Activated gamma-delta T cell treated with Interleukin-2 at 50 U/mL for 16 hours (primary cell): ENCODE data around the gene IFNA2.
"Not testable (repeated sequence)": the region's sequence is repeated elsewhere in the genome, so short reads cannot be mapped to it uniquely, and the experiment has no call there.

ENCODE experiments used
- DNase-seq: peaks from one replicate; pipeline ENCODE4 v3.0.0-alpha.2; 2020

Gene IFNA2

DNA sequence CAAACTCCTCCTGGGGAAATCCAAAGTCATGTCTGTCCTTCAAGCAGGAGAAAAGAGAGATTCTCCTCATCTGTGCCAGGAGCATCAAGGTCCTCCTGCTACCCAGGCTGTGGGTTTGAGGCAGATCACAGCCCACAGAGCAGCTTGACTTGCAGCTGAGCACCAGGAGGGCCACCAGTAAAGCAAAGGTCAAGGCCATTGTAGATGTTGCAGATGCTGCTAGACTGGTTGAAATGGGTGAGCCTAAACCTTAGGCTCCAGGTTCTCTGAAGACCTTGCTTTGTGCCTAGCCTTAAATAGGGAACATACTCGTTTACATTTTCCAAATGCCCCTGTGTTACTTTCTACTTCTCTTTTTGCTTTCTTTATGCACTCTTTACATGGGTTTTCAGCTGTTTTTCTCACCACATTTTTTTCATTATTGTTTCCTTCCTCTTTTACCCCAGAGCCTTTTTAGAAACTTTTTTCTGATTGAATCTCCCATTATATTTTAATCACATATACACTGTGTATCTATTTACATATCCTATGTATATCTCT lies at the start of gene IFNA2:
Gene IFNA2 (minus strand): TSS at position 268 of the 540 bp plus-strand sequence. CDS start 69 bp downstream, at position 199.
- DNase-seq, result no peak

DNA sequence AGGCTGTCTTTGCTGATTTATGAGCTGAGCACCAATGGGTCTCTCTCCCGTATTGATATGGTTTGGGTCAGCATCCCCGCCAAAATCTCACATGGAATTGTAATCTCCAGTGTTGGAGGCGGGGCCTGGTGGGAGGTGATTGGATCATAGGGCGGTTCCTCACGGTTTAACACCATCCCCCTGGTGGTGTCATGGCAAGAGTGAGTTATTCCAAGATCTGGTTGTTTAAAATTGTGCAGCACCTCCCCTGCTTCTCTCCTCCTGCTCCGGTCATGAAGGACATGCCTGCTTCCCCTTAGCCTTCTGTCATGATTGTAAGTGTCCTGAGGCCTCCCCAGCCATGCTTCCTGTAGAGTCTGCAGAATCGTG lies 49.8 kb upstream of the IFNA2 start:
- DNase-seq, result not testable (repeated sequence)

DNA sequence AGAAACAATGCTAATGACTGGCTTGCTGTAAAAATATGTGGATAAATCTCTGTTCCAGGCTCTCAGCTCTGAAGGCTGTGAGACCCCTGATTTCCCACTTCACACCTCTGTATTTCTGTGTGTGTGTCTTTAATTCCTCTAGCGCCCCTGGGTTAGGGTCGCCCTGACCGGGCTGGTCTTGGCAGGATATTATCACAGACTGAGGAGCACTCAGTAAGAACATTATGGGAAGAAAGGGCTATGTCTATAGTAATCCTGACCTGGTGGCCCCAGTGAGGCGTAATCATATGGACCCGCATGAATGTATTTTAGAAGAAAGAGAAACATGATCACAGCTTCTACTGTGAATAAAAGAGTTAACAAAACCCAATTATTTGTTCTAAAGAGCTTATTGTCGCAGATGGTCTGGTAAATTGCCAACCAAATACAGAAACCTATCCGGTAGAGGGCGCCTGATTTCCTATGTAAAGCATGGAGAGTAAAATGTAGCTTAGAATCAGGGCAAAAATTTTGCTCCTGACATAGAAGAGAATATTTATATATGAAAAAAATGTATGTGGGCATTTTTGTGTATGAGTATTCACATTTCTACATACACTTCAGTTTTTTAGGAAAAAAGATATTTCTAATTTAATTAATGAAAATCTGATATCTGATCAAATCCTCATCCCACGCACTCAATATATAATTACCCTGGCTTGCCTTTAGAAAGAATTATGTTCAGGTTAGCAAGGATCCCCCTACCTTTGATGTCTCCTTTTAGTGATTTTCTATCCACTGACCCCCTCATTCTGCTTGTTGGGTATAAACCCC lies 49.2 kb upstream of the IFNA2 start:
- DNase-seq, result peak; percentile 31

GRCh38 chr9:21432672-21433425 lies 47.7 kb upstream of the IFNA2 start:
- DNase-seq, result no peak

- DNase-seq, result no peak
These were observed 44.0 kb upstream of the IFNA2 start for GRCh38 chr9:21429191-21429590.

DNA sequence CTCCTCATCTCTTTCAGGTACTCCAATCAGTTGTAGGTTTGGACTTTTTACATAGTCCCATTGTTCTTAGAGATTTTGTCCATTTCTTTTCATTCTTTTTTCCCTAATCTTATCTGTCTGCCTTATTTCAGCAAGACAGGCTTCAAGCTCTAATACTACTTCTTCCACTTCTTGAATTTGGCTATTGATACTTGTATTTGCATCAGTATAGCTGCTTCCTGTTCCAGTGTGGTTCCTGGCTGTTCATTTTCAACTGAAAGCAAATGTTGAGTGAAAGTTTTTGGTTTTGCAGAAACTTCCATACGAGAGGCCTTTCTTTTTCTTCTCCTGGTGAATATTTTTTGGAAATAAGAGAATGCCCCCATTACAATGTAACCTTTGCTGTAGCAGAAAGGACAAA lies 43.0 kb upstream of the IFNA2 start:
- no peak for DNase-seq

- no peak for DNase-seq
These were observed 30.5 kb upstream of the IFNA2 start for GRCh38 chr9:21415493-21416267.

DNA sequence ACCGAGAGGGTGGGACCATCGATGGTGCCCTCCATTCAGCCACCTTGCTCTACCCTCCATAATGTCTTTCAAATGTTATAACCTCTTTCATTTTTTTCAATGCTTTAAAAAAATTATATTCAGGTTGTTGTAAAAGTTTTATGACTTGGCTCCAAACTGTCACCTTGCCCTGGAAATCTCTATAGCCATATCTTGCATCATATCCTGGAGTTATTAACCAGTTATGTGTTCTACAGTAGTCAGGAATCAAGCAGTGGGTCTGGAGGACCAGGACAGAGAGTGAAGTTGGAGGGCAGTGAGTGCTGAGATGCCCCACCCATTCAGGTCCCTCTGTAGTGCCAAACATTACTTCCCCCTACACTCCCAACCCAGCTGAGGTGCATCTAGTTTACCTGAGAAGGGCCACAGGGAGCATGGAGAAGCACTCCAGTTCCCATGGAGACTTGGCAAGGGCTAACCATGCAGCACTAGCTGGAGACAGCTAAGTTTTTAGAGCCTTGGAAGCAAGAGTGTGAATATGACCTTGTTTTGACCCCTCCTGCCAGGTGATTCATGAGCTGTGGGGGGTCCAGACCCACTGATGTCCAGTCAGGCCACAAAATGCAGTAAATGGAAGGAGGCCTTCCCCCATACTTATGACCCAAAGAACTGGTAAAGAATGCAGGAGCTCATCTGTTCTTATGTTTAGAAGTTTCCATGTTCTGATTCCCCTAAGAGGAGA lies 29.2 kb upstream of the IFNA2 start:
- DNase-seq, result no peak

- DNase-seq, result no peak
These were observed 28.4 kb upstream of the IFNA2 start for GRCh38 chr9:21413624-21414023.

GRCh38 chr9:21413151-21413550 lies 28.0 kb upstream of the IFNA2 start:
- no peak for DNase-seq

- DNase-seq, result no peak
These were observed 26.9 kb upstream of the IFNA2 start for GRCh38 chr9:21412107-21412506.

DNA sequence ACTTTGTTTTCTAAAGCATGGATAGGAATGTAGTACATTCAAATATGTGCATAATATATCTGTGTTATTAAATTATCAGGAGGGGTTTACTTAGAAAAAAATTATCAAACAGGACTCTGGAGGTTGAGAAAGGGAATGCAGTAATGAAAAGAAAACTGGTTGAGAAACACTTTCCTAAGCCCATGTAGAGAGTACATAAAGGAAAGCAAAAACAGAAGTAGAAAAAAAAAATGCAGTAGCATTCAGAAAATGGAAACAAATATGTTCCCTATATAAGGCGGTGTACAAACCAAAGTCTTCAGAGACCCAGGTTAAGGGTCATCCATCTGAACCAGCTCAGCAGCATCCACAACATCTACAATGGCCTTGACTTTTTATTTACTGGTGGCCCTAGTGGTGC lies 23.6 kb upstream of the IFNA2 start, which contains the start of gene IFNA8:
Gene IFNA8 (plus strand): TSS at position 301 of the 400 bp plus-strand sequence. CDS start 60 bp downstream, at position 361.
- no peak for DNase-seq

- no peak for DNase-seq
These were observed 18.9 kb upstream of the IFNA2 start for GRCh38 chr9:21404146-21404545.

DNA sequence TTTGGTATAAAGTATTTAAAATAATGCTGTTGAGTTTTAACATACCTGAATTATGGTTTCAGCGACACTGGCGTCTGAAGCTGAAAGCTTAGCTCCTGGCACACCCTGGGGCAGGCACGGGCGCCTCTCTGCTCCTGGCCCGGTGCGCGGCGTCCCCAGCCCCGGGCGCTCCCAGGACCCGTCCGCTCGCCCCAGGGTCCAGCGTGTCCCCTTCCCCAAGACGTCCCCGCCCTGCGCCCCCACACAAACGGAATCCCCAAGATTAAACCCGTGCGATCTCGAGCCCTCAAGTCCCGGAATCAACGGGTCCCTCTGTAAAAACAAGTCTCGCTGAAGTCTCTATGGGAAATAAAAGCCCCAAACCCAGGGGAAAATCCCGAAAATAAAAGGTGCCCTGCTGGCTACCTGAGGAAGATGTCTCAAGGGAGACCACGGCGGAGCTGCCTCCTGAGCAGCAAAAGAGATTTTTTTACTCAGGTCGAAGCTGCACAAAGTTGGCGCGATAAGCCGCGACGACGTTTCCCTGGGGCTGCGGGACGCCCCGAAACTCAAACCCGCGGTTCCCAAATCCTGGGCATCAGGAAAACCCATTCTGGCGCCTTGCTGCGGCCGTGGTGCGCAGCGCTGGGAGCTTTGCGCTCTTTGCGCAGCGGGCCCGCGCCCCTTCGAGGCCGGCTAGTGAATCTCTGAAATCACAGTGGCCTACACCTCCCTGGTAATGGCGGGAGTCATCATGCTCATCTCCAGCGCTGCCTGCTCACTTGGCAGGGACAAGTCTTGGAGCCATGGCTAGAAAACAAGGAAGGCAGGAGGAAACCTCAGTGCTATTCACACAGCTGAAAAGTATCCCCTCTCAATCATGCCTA lies 17.4 kb upstream of the IFNA2 start:
- no peak for DNase-seq

DNA sequence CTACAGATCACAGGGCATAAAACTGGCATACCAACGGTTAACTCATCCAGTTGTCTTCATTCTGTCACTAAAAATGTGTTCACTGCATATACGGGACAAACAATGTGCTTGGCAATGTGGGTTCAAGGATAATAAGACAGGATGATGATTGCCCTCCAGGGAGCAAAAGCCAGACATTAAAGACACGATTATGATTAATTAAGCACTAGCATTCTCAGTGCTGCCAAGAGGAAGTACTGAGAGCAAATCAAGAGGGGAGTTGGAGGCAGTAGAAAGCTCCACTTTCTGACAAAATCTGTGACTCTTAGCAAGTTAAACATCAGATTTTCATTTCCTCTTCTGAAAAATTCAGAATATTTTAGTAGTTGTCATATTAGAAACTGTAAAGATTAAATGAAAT lies 14.8 kb upstream of the IFNA2 start:
- no peak for DNase-seq

GRCh38 chr9:21398955-21399489 lies 13.8 kb upstream of the IFNA2 start:
- DNase-seq, result no peak

DNA sequence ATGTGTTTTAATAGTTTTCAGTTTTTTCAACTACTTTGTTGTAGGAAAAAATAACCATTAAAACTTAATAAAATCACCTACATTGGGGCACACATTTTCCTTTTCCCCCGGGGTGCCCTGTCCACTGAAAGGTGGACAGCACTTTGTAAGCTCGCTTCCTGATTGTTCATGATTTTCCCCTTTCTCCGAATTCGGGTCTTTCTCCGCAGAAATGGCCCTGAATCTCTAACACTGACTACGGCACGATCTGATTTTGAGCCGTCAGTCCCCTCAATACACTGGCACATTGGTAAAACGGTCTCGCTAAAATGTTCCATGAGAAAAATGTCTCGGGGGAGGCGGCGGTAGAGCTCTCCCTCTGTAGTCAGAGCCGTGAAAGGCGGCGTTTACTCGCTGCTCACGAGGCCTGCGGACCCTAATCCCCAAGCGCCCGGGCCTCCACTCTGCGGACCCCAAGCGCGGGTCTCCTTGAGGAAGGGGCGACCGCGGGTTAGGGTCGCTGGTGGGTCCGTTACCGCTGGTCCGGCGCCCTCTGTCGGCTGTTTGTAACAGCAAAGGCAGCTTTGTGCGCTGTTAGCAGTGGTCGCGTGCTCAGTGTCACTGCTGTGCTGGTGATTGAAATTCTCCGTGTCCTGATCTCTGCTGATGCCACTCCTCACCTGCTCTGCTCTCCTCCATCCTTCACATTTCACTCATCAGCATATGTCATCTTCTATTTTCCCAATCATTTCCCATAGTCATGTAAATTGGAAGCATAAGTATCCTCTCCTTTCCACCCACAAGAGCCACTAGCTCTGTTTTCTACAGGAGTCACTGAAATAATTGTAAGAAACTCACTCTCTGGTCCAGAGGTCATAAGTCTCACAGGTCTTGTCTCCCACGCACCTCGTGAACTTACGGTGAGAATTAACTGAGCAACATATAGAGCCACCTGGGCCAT lies 10.8 kb upstream of the IFNA2 start:
- DNase-seq, result peak; percentile 55

DNA sequence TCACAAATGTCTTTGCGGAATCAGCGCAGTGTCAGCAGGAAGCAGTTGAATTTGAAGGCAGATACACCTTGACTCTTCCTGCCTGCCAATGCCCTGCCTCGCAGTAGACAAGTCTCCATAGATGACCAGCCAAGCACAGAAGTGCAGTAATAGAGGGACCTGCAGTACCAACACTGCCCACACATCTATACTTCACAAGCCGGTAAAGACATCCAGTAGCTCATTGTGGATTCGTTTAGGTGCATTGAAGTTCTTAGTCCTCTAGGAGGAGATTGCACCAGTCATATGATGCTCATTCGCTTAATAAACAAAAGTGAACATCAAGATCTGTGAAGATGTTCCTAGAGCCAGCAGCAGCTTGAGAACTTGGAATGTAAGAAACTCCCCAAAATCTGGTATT lies 7.1 kb upstream of the IFNA2 start:
- DNase-seq, result no peak

GRCh38 chr9:21383627-21384026 lies 1.6 kb downstream of the IFNA2 start:
- no peak for DNase-seq
